A549 (cell line): ENCODE results near the gene SPSB4. TPM values are rescaled to one million over a fixed set of nuclear protein-coding genes. Genes with fewer than 3 reads are reported as not detected.

Experiments used
- ATAC-seq, 2 experiments: fragments of 200-7000 bp in 1 of 2; fragments of >200 bp in 1 of 2; cut with Nextera tagmentation in 1 of 2; cut with Tn5 transposase in 1 of 2; 3 replicates each; pipeline versions ENCODE4 v1.8.0 to v1.9.1; 2018 to 2020; ENCODE audit warnings: mild to moderate bottlenecking in 1 of 2, moderate library complexity in 1 of 2
- CTCF ChIA-PET: fragments of 300-600 bp; sonication (Branson Sonifier 250); formaldehyde crosslinking; extraction: SDS; loops from one replicate; lab custom pipeline; 2021; ENCODE audit warnings: antibody characterized with exemption, inconsistent platforms; lab: Yijun Ruan, JAX
- POLR2A ChIA-PET: fragments of 350-600 bp; formaldehyde crosslinking; extraction: SDS; loops from one replicate; lab custom pipeline; 2021; ENCODE audit warnings: antibody characterized with exemption, inconsistent platforms; lab: Yijun Ruan, JAX
- DNase-seq, 2 experiments: peaks; one replicate each; pipeline versions ENCODE4 v3.0.0 to v3.0.0-alpha.2; 2011 to 2016; ENCODE audit warnings: low read depth in 1 of 2, low spot score in 1 of 2
- FAIRE-seq: peaks from 2 replicates; lab custom pipeline; 2011; peaks lifted over from hg19 to GRCh38; lab: Jason Lieb, UNC
- H3K27ac ChIP-seq, 2 experiments: fragments of >200 bp; sonication (Bioruptor Twin); formaldehyde crosslinking; 3 replicates each; pipeline ENCODE4 v1.5.1; 2016 to 2017
- H3K4me1 ChIP-seq: fragments of >200 bp; sonication (Bioruptor Twin); formaldehyde crosslinking; 3 replicates; pipeline ENCODE4 v1.6.1; 2016
- H3K4me2 ChIP-seq: fragments of >200 bp; sonication (Bioruptor Twin); formaldehyde crosslinking; 3 replicates; pipeline ENCODE4 v1.6.1; 2016
- H3K4me3 ChIP-seq: fragments of >200 bp; sonication (Bioruptor Twin); formaldehyde crosslinking; 3 replicates; pipeline ENCODE4 v1.5.1; 2016
- H3K9me3 ChIP-seq: fragments of >200 bp; sonication (Bioruptor Twin); formaldehyde crosslinking; 3 replicates; pipeline ENCODE4 v1.6.1; 2016
- BHLHE40 ChIP-seq: IDR thresholded peaks from 2 replicates; pipeline ENCODE4 v1.6.1; 2012; ENCODE audit warnings: low read depth, low read length, inconsistent platforms
- CBX2 ChIP-seq: fragments of 200-600 bp; sonication (generic); IDR thresholded peaks from 2 replicates; pipeline ENCODE4 v1.6.1; 2016; ENCODE audit warnings: low read depth, mild to moderate bottlenecking, borderline replicate concordance
- CBX8 ChIP-seq: fragments of 200-600 bp; sonication (generic); IDR thresholded peaks from 2 replicates; pipeline ENCODE4 v1.6.1; 2016
- CHD4 ChIP-seq: fragments of 200-600 bp; sonication (generic); IDR thresholded peaks from 2 replicates; pipeline ENCODE4 v1.6.1; 2016; ENCODE audit warnings: antibody characterized with exemption, mild to moderate bottlenecking, borderline replicate concordance
- FOXS1 ChIP-seq: fragments of 250-450 bp; sonication (Bioruptor Pico); IDR thresholded peaks from 2 replicates; pipeline ENCODE4 v1.5.0; 2020; ENCODE audit warnings: mild to moderate bottlenecking, moderate library complexity
- HOXB13 ChIP-seq: fragments of 250-450 bp; sonication (Bioruptor Pico); IDR thresholded peaks from 2 replicates; pipeline ENCODE4 v1.5.0; 2020; ENCODE audit warnings: low read depth, mild to moderate bottlenecking, moderate library complexity
- HOXB5 ChIP-seq: fragments of 250-450 bp; sonication (Bioruptor Pico); IDR thresholded peaks from 2 replicates; pipeline ENCODE4 v1.5.0; 2020; ENCODE audit warnings: mild to moderate bottlenecking, moderate library complexity
- MAFK ChIP-seq: fragments of 450-650 bp; IDR thresholded peaks from 2 replicates; pipeline ENCODE4 v1.6.1; 2014; ENCODE audit not compliant: partially characterized antibody
- MAZ ChIP-seq: fragments of 150-350 bp; IDR thresholded peaks from 2 replicates; pipeline ENCODE4 v1.6.1; 2014; ENCODE audit warnings: antibody characterized with exemption, low read depth, low read length, borderline replicate concordance
- NFE2L2 ChIP-seq: fragments of 150-350 bp; conservative IDR thresholded peaks from 2 replicates; pipeline ENCODE4 v1.6.1; 2014; ENCODE audit warnings: low read length
- RNF2 ChIP-seq: fragments of 200-600 bp; sonication (generic); IDR thresholded peaks from 2 replicates; pipeline ENCODE4 v1.6.1; 2016; ENCODE audit warnings: low read depth, mild to moderate bottlenecking, antibody characterized with exemption, moderate library complexity, borderline replicate concordance
- SREBF2 ChIP-seq: fragments of 450-650 bp; IDR thresholded peaks from 2 replicates; pipeline ENCODE4 v1.6.1; 2014; ENCODE audit warnings: mild to moderate bottlenecking, moderate library complexity
- TFCP2L1 ChIP-seq: fragments of 250-450 bp; sonication (Bioruptor Pico); IDR thresholded peaks from 2 replicates; pipeline ENCODE4 v1.5.0; 2021; ENCODE audit warnings: mild to moderate bottlenecking
- ZNF302 ChIP-seq: fragments of 250-450 bp; sonication (Bioruptor Pico); IDR thresholded peaks from 2 replicates; pipeline ENCODE4 v1.9.0; 2021; ENCODE audit warnings: inconsistent platforms, mild to moderate bottlenecking, moderate library complexity
- WGBS: methylation state at CpG from one replicate; pipeline ENCODE4 v1.1.6; 2017; ENCODE audit errors: missing lambda C conversion rate; 5-methylcytosine and 5-hydroxymethylcytosine counted together
- polyA plus RNA-seq, 4 experiments: library from polyadenylated mRNA; depleted of rRNA in 3 of 4; stranded (reverse); fragments of >200 nt; fragmentation: RNase III in 1 of 4; extraction: RNeasy Plus Mini Kit Qiagen cat#74134 plus additional on column Dnase treatment in 1 of 4; gene quantifications; 2 replicates in 3 of 4; 3 replicates in 1 of 4; pipeline ENCODE4 v1.2.3, GENCODE V29; 2011 to 2017
- TF ChIP-seq, protein P1 (sequence below): fragments of >200 bp; sonication (Bioruptor Twin); formaldehyde crosslinking; IDR thresholded peaks from 3 replicates; pipeline ENCODE4 v1.6.1; 2016
- TF ChIP-seq, protein P2 (sequence below): fragments of 250-450 bp; sonication (Bioruptor Pico); IDR thresholded peaks from 2 replicates; pipeline ENCODE4 v1.5.0; 2020; ENCODE audit warnings: low read depth, mild to moderate bottlenecking, moderate library complexity
- TF ChIP-seq, protein P3 (sequence below): fragments of 200-600 bp; sonication (generic); IDR thresholded peaks from 2 replicates; pipeline ENCODE4 v1.6.1; 2016; ENCODE audit warnings: antibody characterized with exemption, mild to moderate bottlenecking, moderate library complexity

The SPSB4 gene
- polyA plus RNA-seq, 2 of the 4 experiments (the other 2 are of a cell fraction) = 0.03 to 0.04 TPM

- DNase-seq (no peak), FAIRE-seq (no peak), ATAC-seq (no peak)
- WGBS = 77% methylated on average over 23 of the region's 23 CpGs
- H3K4me3 ChIP-seq = no peak overlapping the region
- ChIA-PET CTCF (interaction anchor here (1.1 kb wide), 1 partner anchor 10 kb away, joined by 3 read pairs; no protein-coding TSS in a partner anchor), POLR2A (no interaction called here)
- no peak overlapping the region for H3K27ac ChIP-seq
- TF ChIP-seq NFE2L2 (no peak), BHLHE40 (no peak), FOXS1 (CRISPR knock-in tag) (no peak), CHD4 (no peak), SREBF2 (no peak), RNF2 (no peak), CBX8 (no peak), CBX2 (no peak)
- H3K4me2 ChIP-seq = no peak overlapping the region
- no peaks in the 10 kb centered on the region for H3K9me3 ChIP-seq
- H3K4me1 ChIP-seq = no peaks in the 10 kb centered on the region
Observed at GRCh38 chr3:141076797-141077571, 25.8 kb downstream of the SPSB4 start.

GRCh38 chr3:141077631-141078030 lies 26.5 kb downstream of the SPSB4 start:
- no peak for DNase-seq
- H3K4me2 ChIP-seq = no peak overlapping the region
- H3K9me3 ChIP-seq = no peaks in the 10 kb centered on the region
- CTCF ChIA-PET = interaction anchor here (1.1 kb wide), 1 partner anchor 10 kb away, joined by 3 read pairs; no protein-coding TSS in a partner anchor
- H3K27ac ChIP-seq = no peak overlapping the region
- no peaks in the 10 kb centered on the region for H3K4me1 ChIP-seq
- no peak for FAIRE-seq
- H3K4me3 ChIP-seq = no peak overlapping the region
- TF ChIP-seq, protein P1, sequence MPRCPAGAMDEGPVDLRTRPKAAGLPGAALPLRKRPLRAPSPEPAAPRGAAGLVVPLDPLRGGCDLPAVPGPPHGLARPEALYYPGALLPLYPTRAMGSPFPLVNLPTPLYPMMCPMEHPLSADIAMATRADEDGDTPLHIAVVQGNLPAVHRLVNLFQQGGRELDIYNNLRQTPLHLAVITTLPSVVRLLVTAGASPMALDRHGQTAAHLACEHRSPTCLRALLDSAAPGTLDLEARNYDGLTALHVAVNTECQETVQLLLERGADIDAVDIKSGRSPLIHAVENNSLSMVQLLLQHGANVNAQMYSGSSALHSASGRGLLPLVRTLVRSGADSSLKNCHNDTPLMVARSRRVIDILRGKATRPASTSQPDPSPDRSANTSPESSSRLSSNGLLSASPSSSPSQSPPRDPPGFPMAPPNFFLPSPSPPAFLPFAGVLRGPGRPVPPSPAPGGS = no peak
- TF ChIP-seq TFCP2L1 (CRISPR knock-in tag) = no peak
- no peak for TF ChIP-seq MAFK
- TF ChIP-seq RNF2 = no peak
- TF ChIP-seq ZNF302 (CRISPR knock-in tag) = no peak
- TF ChIP-seq MAZ = no peak
- TF ChIP-seq HOXB5 (CRISPR knock-in tag) = no peak
- TF ChIP-seq FOXS1 (CRISPR knock-in tag) = no peak
- no peak for TF ChIP-seq HOXB13 (CRISPR knock-in tag)
- TF ChIP-seq, protein P2, sequence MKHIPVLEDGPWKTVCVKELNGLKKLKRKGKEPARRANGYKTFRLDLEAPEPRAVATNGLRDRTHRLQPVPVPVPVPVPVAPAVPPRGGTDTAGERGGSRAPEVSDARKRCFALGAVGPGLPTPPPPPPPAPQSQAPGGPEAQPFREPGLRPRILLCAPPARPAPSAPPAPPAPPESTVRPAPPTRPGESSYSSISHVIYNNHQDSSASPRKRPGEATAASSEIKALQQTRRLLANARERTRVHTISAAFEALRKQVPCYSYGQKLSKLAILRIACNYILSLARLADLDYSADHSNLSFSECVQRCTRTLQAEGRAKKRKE = no peak
- TF ChIP-seq, protein P3, sequence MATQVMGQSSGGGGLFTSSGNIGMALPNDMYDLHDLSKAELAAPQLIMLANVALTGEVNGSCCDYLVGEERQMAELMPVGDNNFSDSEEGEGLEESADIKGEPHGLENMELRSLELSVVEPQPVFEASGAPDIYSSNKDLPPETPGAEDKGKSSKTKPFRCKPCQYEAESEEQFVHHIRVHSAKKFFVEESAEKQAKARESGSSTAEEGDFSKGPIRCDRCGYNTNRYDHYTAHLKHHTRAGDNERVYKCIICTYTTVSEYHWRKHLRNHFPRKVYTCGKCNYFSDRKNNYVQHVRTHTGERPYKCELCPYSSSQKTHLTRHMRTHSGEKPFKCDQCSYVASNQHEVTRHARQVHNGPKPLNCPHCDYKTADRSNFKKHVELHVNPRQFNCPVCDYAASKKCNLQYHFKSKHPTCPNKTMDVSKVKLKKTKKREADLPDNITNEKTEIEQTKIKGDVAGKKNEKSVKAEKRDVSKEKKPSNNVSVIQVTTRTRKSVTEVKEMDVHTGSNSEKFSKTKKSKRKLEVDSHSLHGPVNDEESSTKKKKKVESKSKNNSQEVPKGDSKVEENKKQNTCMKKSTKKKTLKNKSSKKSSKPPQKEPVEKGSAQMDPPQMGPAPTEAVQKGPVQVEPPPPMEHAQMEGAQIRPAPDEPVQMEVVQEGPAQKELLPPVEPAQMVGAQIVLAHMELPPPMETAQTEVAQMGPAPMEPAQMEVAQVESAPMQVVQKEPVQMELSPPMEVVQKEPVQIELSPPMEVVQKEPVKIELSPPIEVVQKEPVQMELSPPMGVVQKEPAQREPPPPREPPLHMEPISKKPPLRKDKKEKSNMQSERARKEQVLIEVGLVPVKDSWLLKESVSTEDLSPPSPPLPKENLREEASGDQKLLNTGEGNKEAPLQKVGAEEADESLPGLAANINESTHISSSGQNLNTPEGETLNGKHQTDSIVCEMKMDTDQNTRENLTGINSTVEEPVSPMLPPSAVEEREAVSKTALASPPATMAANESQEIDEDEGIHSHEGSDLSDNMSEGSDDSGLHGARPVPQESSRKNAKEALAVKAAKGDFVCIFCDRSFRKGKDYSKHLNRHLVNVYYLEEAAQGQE = no peak
- TF ChIP-seq CHD4 = no peak
- no peak for TF ChIP-seq CBX8
- 39% methylated on average over 4 of the region's 6 CpGs for WGBS
- no peak for ATAC-seq
- POLR2A ChIA-PET = no interaction called here
